WTC11 (cell line): ENCODE measurements around the gene SYNE4. TPM values are rescaled to one million over a fixed set of nuclear protein-coding genes. Genes with fewer than 3 reads are reported as not detected.

Experiments
- ATAC-seq: fragments of 200-7000 bp; cut with Tn5 transposase; 2 replicates; pipeline ENCODE4 v1.10.0; 2021; ENCODE audit warnings: mild to moderate bottlenecking, moderate library complexity
- CTCF ChIA-PET: fragments of 300-600 bp; sonication (Branson Sonifier 250); formaldehyde crosslinking; loops from one replicate; lab custom pipeline; 2021; ENCODE audit warnings: antibody characterized with exemption; lab: Charles Lee
- POLR2A ChIA-PET: fragments of 350-600 bp; sonication (Branson Sonifier 250); formaldehyde crosslinking; loops from one replicate; lab custom pipeline; 2021; ENCODE audit warnings: antibody characterized with exemption; lab: Charles Lee
- DNase-seq: peaks from one replicate; pipeline ENCODE4 v3.0.0; 2021; ENCODE audit warnings: low spot score
- H3K27ac Mint-ChIP-seq: 2 replicates; pipeline ENCODE4 v1.8.0; 2021; ENCODE audit warnings: mixed read lengths
- H3K27me3 Mint-ChIP-seq: 2 replicates; pipeline ENCODE4 v1.8.0; 2021; ENCODE audit warnings: low read depth, mild to moderate bottlenecking, moderate library complexity, mixed read lengths
- H3K36me3 Mint-ChIP-seq: 2 replicates; pipeline ENCODE4 v1.8.0; 2021; ENCODE audit warnings: mixed read lengths
- H3K4me1 Mint-ChIP-seq: 2 replicates; pipeline ENCODE4 v1.8.0; 2022; ENCODE audit warnings: mixed read lengths
- H3K4me3 Mint-ChIP-seq: 2 replicates; pipeline ENCODE4 v1.8.0; 2021; ENCODE audit warnings: mild to moderate bottlenecking, moderate library complexity, mixed read lengths
- H3K9me3 Mint-ChIP-seq: 2 replicates; pipeline ENCODE4 v1.8.0; 2021; ENCODE audit warnings: mixed read lengths
- ATF1 ChIP-seq: sonication (generic); formaldehyde crosslinking; IDR thresholded peaks from 2 replicates; pipeline ENCODE4 v1.8.1; 2023; ENCODE audit warnings: mild to moderate bottlenecking, moderate library complexity, missing genetic modification reagents
- CBFB ChIP-seq: sonication (generic); formaldehyde crosslinking; IDR thresholded peaks from 2 replicates; pipeline ENCODE4 v1.8.1; 2022; ENCODE audit warnings: mild to moderate bottlenecking, low read depth, missing genetic modification reagents
- FOXP1 ChIP-seq: sonication (generic); formaldehyde crosslinking; IDR thresholded peaks from 2 replicates; pipeline ENCODE4 v1.8.0; 2022; ENCODE audit warnings: missing genetic modification reagents, mild to moderate bottlenecking, moderate library complexity, borderline replicate concordance
- JAZF1 ChIP-seq: fragments of 250-450 bp; sonication (Bioruptor Pico); IDR thresholded peaks from 2 replicates; pipeline ENCODE4 v1.9.0; 2021; ENCODE audit warnings: moderate library complexity, mild to moderate bottlenecking, inconsistent platforms
- KAT7 ChIP-seq: sonication (generic); formaldehyde crosslinking; IDR thresholded peaks from 2 replicates; pipeline ENCODE4 v1.8.1; 2023; ENCODE audit warnings: missing genetic modification reagents, mild to moderate bottlenecking, borderline replicate concordance
- NR1H2 ChIP-seq: sonication (generic); formaldehyde crosslinking; IDR thresholded peaks from 2 replicates; pipeline ENCODE4 v1.9.0; 2021; ENCODE audit warnings: mild to moderate bottlenecking, moderate library complexity, missing genetic modification reagents
- PRRX2 ChIP-seq: fragments of 250-450 bp; sonication (Bioruptor Pico); IDR thresholded peaks from 2 replicates; pipeline ENCODE4 v1.8.0; 2021; ENCODE audit warnings: mild to moderate bottlenecking
- RORB ChIP-seq: fragments of 250-450 bp; sonication (Bioruptor Pico); IDR thresholded peaks from 2 replicates; pipeline ENCODE4 v1.9.0; 2021; ENCODE audit warnings: mild to moderate bottlenecking
- SMAD3 ChIP-seq: sonication (generic); formaldehyde crosslinking; IDR thresholded peaks from 2 replicates; pipeline ENCODE4 v1.8.0; 2022; ENCODE audit warnings: missing genetic modification reagents, mild to moderate bottlenecking, borderline replicate concordance
- TCF7 ChIP-seq: sonication (generic); formaldehyde crosslinking; IDR thresholded peaks from 2 replicates; pipeline ENCODE4 v1.8.0; 2022; ENCODE audit warnings: mild to moderate bottlenecking, low read depth, missing genetic modification reagents, moderate library complexity
- ZNF121 ChIP-seq: sonication (generic); formaldehyde crosslinking; IDR thresholded peaks from 2 replicates; pipeline ENCODE4 v1.8.0; 2023; ENCODE audit warnings: missing genetic modification reagents
- ZNF219 ChIP-seq: sonication (generic); formaldehyde crosslinking; IDR thresholded peaks from 2 replicates; pipeline ENCODE4 v1.8.0; 2023; ENCODE audit warnings: missing genetic modification reagents, mild to moderate bottlenecking, borderline replicate concordance
- ZNF317 ChIP-seq: sonication (generic); formaldehyde crosslinking; IDR thresholded peaks from 2 replicates; pipeline ENCODE4 v1.8.1; 2023; ENCODE audit warnings: low read depth, mild to moderate bottlenecking, moderate library complexity, missing genetic modification reagents, borderline replicate concordance
- ZNF416 ChIP-seq: fragments of 250-450 bp; sonication (Bioruptor Pico); IDR thresholded peaks from 2 replicates; pipeline ENCODE4 v1.9.0; 2021; ENCODE audit warnings: mild to moderate bottlenecking, inconsistent platforms
- total RNA-seq: library from RNA; stranded (reverse); gene quantifications from 3 replicates; pipeline ENCODE4 v1.2.3, GENCODE V29; 2021
- TF ChIP-seq, protein P1 (sequence below): sonication (generic); formaldehyde crosslinking; IDR thresholded peaks from 2 replicates; pipeline ENCODE4 v1.8.1; 2023; ENCODE audit warnings: mild to moderate bottlenecking, missing genetic modification reagents
- TF ChIP-seq, protein P2 (sequence below): sonication (generic); formaldehyde crosslinking; IDR thresholded peaks from 2 replicates; pipeline ENCODE4 v1.8.0; 2022; ENCODE audit warnings: mild to moderate bottlenecking, missing genetic modification reagents
- TF ChIP-seq, protein P3 (sequence below): fragments of 250-450 bp; sonication (Bioruptor Pico); IDR thresholded peaks from 2 replicates; pipeline ENCODE4 v1.9.0; 2021; ENCODE audit warnings: moderate library complexity, mild to moderate bottlenecking, inconsistent platforms, borderline replicate concordance
- TF ChIP-seq, protein P4 (sequence below): sonication (generic); formaldehyde crosslinking; conservative IDR thresholded peaks from 2 replicates; pipeline ENCODE4 v1.8.1; 2022; ENCODE audit warnings: mild to moderate bottlenecking, missing genetic modification reagents

SYNE4 gene
- total RNA-seq, 1 experiment from 2014 or later, result 17.6 TPM

DNA sequence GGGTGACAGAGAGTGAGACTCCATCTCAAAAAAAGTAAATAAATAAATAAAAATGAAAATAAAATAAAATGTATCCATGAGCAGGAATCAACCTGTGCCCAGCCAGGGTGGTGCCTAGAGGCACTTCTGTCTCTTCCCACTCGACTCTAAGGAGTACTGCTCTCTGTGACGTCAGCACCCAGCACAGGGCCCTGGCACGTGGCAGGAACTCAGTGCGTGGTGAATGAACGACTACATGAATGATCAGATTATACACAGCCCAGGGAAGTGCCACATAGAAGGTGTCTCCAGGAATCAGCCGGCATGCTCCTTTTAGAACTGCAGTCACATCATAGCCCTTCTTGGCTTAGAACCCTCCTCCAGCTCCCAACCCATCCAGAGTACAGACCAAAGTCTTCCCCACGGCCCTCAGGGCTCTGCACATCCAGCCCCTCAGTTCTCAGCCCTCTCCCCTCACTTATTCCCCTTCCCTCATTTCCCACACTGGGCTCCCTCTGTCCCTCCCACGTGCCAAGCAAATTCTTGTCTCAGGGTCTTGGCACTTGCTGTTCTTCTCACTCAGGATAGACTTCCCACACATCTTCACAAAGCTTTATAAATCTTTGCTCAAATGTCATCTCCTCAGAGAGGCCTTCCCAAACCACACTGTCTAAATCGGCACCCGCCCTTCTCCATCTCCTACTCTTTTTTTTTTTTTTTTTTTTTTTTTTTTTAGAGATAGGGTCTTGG lies 19.9 kb upstream of the SYNE4 start:
- Mint-ChIP-seq H3K36me3 (peaks cover 4% of the 10 kb centered on the region; the same call in 1 of the 2 replicates), H3K9me3 (no peaks in the 10 kb centered on the region), H3K4me1 (peaks cover 6% of the 10 kb centered on the region), H3K4me3 (no peak overlapping the region), H3K27me3 (peaks cover 13% of the 10 kb centered on the region), H3K27ac (peak overlapping the region; percentile 74; the same call in 1 of the 2 replicates)
- ChIA-PET CTCF (no interaction called here), POLR2A (no interaction called here)
- ATAC-seq (no peak), DNase-seq (no peak)
- TF ChIP-seq TCF7 (CRISPR knock-in tag), result no peak
- TF ChIP-seq NR1H2, result no peak
- TF ChIP-seq, protein P1, sequence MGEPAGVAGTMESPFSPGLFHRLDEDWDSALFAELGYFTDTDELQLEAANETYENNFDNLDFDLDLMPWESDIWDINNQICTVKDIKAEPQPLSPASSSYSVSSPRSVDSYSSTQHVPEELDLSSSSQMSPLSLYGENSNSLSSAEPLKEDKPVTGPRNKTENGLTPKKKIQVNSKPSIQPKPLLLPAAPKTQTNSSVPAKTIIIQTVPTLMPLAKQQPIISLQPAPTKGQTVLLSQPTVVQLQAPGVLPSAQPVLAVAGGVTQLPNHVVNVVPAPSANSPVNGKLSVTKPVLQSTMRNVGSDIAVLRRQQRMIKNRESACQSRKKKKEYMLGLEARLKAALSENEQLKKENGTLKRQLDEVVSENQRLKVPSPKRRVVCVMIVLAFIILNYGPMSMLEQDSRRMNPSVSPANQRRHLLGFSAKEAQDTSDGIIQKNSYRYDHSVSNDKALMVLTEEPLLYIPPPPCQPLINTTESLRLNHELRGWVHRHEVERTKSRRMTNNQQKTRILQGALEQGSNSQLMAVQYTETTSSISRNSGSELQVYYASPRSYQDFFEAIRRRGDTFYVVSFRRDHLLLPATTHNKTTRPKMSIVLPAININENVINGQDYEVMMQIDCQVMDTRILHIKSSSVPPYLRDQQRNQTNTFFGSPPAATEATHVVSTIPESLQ (CRISPR knock-in tag), result no peak
- TF ChIP-seq, protein P2, sequence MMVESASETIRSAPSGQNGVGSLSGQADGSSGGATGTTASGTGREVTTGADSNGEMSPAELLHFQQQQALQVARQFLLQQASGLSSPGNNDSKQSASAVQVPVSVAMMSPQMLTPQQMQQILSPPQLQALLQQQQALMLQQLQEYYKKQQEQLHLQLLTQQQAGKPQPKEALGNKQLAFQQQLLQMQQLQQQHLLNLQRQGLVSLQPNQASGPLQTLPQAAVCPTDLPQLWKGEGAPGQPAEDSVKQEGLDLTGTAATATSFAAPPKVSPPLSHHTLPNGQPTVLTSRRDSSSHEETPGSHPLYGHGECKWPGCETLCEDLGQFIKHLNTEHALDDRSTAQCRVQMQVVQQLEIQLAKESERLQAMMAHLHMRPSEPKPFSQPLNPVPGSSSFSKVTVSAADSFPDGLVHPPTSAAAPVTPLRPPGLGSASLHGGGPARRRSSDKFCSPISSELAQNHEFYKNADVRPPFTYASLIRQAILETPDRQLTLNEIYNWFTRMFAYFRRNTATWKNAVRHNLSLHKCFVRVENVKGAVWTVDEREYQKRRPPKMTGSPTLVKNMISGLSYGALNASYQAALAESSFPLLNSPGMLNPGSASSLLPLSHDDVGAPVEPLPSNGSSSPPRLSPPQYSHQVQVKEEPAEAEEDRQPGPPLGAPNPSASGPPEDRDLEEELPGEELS (CRISPR knock-in tag), result no peak
- no peak for TF ChIP-seq ZNF219
- TF ChIP-seq, protein P3, sequence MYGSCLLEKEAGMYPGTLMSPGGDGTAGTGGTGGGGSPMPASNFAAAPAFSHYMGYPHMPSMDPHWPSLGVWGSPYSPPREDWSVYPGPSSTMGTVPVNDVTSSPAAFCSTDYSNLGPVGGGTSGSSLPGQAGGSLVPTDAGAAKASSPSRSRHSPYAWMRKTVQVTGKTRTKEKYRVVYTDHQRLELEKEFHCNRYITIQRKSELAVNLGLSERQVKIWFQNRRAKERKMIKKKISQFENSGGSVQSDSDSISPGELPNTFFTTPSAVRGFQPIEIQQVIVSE, result no peak
- TF ChIP-seq PRRX2, result no peak
- no peak for TF ChIP-seq JAZF1
- no peak for TF ChIP-seq RORB (CRISPR knock-in tag)
- no peak for TF ChIP-seq SMAD3 (CRISPR knock-in tag)
- TF ChIP-seq KAT7, result no peak
- TF ChIP-seq CBFB (CRISPR knock-in tag), result no peak
- no peak for TF ChIP-seq ZNF317 (CRISPR knock-in tag)
- TF ChIP-seq, protein P4, sequence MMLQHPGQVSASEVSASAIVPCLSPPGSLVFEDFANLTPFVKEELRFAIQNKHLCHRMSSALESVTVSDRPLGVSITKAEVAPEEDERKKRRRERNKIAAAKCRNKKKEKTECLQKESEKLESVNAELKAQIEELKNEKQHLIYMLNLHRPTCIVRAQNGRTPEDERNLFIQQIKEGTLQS (CRISPR knock-in tag), result no peak
- TF ChIP-seq FOXP1, result no peak

DNA sequence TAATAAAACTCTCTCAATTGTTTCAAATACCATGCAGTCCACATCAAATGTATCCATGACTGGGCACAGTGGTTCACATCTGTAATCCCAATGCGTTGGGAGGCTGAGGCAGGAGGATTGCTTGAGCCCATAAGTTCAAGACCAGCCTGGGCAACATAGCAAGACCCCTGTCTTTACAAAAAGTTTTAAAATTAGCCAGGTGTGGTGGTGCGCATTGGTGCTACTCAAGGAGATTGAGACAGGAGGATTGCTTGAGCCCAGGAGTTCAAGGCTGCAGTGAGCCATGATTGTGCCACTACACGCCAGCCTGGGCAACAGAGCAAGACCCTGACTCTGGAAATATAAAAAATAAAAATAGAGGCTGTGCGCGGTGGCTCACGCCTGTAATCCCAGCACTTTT lies 19.1 kb upstream of the SYNE4 start:
- H3K27me3 Mint-ChIP-seq, result peaks cover 6% of the 10 kb centered on the region; the same call in 1 of the 2 replicates
- TF ChIP-seq RORB (CRISPR knock-in tag) (no peak), PRRX2 (no peak), ZNF121 (CRISPR knock-in tag) (peak; percentile 88)
- peaks cover 8% of the 10 kb centered on the region for H3K36me3 Mint-ChIP-seq
- H3K27ac Mint-ChIP-seq, result no peak overlapping the region
- no peaks in the 10 kb centered on the region for H3K9me3 Mint-ChIP-seq
- no peak for DNase-seq
- H3K4me1 Mint-ChIP-seq, result peaks cover 2% of the 10 kb centered on the region; the same call in 1 of the 2 replicates
- no peak for ATAC-seq
- H3K4me3 Mint-ChIP-seq, result no peak overlapping the region
- ChIA-PET CTCF (no interaction called here), POLR2A (no interaction called here)

DNA sequence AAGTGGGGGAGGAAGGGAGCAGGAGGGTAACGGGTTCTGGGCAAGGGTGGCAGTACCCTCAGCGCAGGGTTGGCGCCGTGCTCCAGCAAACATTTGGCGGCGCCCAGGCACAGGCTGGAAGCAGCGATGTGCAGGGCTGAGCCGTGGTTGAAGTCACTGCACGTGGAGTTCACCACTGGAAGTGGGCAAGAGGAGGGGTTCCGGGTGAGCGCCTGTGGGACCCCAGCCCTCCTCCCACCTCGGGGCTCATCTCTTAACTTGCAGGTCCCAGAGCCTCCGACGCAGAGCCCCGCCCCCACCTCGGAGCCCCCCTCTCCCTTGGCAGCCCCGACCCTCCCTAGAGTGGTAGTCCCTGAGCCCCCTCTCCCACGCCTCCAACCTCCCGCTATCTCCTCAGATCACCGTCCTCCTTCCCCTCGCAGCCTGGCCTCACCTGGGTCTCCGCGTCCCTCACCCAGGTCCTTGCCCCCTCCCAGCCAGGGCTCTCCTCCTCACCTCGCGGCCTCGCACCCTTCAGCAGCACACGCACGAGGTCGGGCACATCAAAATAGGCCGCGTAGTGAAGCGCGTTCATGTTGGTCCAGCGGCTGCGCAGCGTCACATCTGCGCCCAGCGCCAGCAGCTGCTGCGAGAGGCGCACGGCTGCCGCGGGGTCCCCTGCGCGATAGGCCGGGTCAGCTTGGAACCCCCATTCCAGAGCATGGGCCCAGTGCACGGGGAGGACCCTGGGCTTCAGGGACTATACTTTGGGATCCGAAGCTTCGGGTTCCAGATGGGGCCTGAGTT lies 17.7 kb upstream of the SYNE4 start:
- DNase-seq (no peak), ATAC-seq (no peak)
- TF ChIP-seq ZNF416 (CRISPR knock-in tag) (no peak), ATF1 (CRISPR knock-in tag) (no peak)
- Mint-ChIP-seq H3K36me3 (peaks cover 10% of the 10 kb centered on the region), H3K9me3 (no peaks in the 10 kb centered on the region), H3K27ac (no peak overlapping the region), H3K4me3 (no peak overlapping the region), H3K4me1 (no peaks in the 10 kb centered on the region), H3K27me3 (peaks cover 6% of the 10 kb centered on the region; the same call in 1 of the 2 replicates)
- CTCF ChIA-PET, result no interaction called here
- POLR2A ChIA-PET, result no interaction called here
